Ovary (tissue), 3 donors: ENCODE results near the gene EIF4E3.

Experiments used
- CTCF ChIP-seq, 3 donors: fragments of 450-650 bp in 2 of 3; fragments of 200-600 bp in 1 of 3; IDR thresholded peaks; one replicate each; pipeline versions ENCODE4 v1.5.1 to v1.8.0; 2016 to 2022; ENCODE audit warnings: antibody characterized with exemption in 3 of 3, mild to moderate bottlenecking in 1 of 3
- EP300 ChIP-seq: sonication (generic); formaldehyde crosslinking; IDR thresholded peaks from one replicate; pipeline ENCODE4 v1.6.1; 2017; ENCODE audit warnings: antibody characterized with exemption
- donor health status: DM: no; HTN: no; CAD: no.

DNA sequence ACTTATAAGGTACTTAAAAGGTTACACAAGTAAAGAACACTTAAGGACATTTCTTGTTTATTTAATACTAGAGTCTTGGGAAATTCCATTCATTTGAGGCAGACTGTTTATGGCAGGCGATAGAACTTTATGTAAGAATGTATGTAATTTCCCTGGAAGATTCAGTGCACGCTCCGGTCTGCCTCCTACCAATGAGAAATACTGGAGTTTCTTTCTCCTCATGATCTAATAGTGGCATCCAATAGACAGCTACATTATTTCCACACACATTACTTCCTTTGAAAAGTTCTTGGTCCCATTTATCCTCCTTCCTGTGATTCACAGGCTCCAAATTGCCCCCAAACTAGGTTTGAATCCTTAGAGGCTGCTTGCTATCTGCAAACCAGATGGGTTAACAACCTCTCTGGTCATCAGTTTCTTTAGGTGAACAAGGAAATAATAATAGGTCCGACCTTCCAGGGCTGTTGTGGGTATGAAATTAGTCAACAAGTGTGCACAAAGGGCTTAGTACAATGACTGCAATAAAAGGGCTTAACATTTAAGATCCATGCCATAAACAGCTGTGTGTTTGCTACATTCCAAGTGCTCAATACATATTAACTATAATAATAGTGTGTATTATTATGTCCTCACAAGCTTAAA is 30.7 kb downstream of the EIF4E3 start:
- no peak for TF ChIP-seq CTCF (IDR thresholded peaks at IDR 0.05)
- no peak for TF ChIP-seq EP300
